NCI-H2029 treated with DMSO at 0.1 percent for 48 hours (cell line): ENCODE measurements around the gene NTNG2.

Experiments used
- DNase-seq: peaks from one replicate; lab custom pipeline; 2025; lab: John Stamatoyannopoulos, UW

Gene NTNG2

GRCh38 chr9:132147331-132147730, 14.5 kb upstream of the NTNG2 start:
- no peak for DNase-seq

- no peak for DNase-seq
These were observed 14.0 kb upstream of the NTNG2 start for GRCh38 chr9:132147839-132148238.

GRCh38 chr9:132150256-132150655, 11.6 kb upstream of the NTNG2 start:
- DNase-seq, result no peak

- no peak for DNase-seq
These were observed 10.7 kb upstream of the NTNG2 start for GRCh38 chr9:132151118-132151517.

GRCh38 chr9:132152231-132152630, 9.6 kb upstream of the NTNG2 start:
- DNase-seq, result no peak

GRCh38 chr9:132154863-132155567, 6.8 kb upstream of the NTNG2 start:
- DNase-seq, result no peak

- no peak for DNase-seq
These were observed 6.3 kb upstream of the NTNG2 start for GRCh38 chr9:132155568-132155895.

GRCh38 chr9:132156262-132156661, 5.6 kb upstream of the NTNG2 start:
- no peak for DNase-seq

DNA sequence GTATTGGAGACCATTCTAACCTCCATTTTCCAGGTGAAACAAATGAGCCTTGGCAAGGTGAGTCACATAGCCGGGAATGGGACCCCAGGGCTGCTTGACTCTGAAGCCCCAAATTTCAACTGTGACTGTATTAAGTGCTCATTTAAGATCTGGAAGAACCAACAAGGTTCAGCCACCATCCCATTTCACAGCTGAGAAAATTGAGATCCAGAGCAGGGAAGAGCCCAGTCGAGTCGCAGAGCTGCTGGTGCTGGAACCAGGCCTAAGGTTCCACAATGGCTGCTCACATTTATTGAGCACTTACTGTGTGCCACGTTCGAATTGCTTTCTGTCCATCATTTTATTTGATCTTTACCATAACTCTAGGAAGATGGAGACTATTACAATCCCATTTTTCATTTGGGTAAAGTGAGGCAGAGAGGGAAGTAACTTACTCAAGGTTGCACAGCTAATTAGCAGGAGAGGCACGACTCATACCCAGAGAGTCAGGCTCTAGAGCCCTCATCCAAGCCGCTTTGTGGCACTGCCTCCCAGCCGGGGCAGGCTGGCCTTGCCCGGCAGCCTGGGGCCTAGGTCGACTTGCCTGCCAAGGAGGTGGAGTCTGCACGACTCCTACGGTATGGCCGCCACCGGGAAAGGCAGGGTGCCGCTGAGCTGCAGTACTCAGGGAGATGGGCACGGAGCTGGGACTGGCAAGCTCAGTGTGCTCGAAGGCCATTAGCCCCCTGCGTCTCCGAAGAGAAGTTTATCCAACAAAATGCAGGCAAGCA, 4.3 kb upstream of the NTNG2 start:
- no peak for DNase-seq

DNA sequence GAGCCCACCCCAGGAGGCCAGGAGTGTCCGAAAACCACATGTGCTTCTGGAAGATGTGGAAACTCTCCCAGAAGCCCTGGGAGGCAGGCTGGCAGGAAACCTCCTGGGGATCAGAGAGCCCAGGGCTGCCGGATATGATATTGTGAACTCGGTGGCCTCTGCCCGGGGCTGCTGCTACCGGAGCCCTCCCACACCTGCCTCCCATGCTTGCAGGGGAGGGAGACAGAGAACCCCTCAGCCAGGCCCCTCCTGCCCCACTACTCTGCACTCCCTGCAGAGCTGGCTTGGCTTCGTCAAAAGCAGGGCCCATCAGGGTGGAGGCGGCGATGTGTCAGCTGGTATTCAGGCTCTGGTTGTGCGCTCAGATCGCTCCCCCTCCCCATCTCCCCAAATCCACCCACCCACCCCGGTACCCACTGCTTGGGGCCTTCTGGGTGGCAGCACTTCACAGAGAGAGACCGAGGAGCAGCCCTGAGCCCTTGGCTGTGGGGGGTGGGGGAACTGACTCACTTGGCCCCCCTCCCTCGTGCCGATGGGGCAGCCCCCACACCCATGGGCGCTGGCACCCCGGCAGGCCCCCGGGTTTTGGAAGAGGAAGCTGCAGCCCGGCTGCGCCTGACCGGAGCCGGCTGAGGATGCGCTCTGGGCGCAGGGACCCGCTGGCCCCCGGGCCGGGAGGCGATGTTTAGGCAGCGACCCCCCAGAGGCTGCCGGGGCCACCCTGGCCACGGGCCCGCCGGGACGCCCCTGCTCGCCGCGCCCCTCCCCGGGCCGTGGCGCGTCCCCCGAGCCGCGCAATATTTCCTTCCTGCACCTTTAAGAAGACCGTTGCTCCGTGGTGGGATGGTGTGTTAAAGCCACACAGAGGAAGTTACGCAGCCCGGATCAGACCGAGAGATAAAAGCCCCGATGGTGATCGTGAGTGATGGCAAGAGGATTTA, 786 bp upstream of the NTNG2 start:
- no peak for DNase-seq

DNA sequence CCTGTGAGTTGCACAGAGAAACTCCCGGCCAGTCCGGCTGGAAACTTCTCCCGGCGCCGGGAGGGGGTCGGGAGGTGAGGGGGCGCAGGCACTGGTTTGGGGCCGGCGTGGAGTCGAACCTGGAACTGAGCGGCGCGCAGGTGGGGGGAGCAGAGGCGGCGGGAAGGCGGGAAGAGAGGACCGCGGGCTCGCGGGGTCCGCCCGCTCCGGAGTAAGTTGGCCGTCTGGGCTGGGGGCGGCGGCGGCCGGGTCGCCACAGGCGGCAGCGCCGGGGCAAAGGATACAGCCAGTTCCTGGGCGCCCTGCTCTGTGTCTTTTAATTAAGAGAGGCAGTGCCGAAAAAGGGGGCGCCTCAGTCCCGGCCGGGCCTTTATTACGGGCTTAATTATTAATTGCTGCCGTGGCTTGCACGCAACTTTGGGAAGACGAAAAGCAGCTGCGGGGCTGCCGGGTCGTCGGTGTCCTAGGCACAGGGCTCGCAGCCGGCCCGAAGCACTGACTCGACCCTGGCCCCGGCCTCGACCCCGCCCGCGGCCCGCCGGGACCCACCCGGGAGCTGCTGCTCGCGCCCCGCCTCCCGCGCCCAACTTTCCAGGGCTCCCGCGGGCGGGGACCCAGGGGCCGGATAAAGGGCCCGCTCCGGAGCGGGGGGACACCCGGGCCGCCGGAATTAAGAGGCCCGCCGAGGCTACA, 1.1 kb downstream of the NTNG2 start:
- no peak for DNase-seq

GRCh38 chr9:132163457-132163875, 1.6 kb downstream of the NTNG2 start:
- DNase-seq, result no peak

GRCh38 chr9:132163876-132164603, 2.2 kb downstream of the NTNG2 start:
- DNase-seq, result no peak

- no peak for DNase-seq
These were observed 2.9 kb downstream of the NTNG2 start for GRCh38 chr9:132164604-132165362.

GRCh38 chr9:132166599-132166998, 4.7 kb downstream of the NTNG2 start:
- no peak for DNase-seq

GRCh38 chr9:132167192-132167591, 5.3 kb downstream of the NTNG2 start:
- DNase-seq, result no peak

DNA sequence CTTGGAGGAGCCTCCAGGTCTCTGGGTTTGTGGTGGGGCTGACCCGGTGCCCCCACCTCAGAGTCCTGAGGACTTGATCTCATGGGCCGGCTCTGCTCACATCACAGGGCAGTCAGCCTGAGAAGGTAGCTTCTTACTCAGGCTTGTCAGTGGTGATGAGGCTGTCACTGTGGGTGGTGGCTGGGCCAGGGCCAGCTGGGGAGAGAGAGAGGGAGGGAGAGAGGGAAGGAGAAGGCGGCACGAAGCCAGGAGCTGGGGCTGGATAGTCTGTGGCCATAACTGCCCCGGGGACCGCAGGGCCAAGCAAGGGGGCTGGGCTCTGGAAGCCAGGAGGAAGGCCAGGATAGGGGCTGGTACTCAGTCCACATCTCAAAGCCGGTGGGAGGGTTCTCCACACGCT, 6.5 kb downstream of the NTNG2 start:
- DNase-seq, result peak; percentile 75

- no peak for DNase-seq
These were observed 7.0 kb downstream of the NTNG2 start for GRCh38 chr9:132168851-132169250.

DNA sequence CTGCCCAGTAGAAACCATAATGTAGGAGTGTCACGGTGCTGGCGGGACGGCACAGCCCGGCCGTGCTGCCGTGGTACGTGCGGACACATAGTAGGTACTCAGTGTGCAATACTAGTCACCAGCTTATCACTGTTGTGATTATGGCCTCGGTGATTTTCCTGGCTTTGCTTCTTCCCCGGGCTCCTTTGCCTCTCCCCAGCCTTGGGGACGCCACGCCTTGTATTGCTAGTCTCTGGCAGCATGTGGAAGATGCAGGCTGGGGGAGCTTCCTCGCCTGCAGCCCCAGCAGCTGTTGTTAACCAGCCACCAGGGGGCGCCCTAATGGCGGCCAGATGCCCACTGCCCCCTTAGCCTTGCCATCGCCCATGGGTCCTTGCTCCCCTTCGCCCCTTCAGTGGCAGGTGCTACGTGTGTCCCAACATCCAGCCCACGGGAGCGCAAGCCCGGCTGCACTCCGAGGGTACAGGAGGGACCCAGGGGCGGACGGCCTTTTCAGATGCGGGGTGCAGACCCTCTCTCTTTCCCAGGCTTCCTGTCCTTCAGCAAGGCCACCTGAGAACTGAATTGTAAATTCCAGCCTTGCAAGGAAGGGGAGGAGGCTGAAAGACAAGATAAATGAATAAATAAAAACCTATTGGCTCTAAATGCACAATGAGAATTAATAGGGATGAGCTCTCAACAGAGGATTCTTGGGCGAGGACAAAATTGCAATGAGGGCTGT, 8.0 kb downstream of the NTNG2 start:
- DNase-seq, result peak; percentile 38

- no peak for DNase-seq
These were observed 9.8 kb downstream of the NTNG2 start for GRCh38 chr9:132171702-132172101.
